ENCODE results near the gene ZNF595. TPM values are rescaled to one million over a fixed set of nuclear protein-coding genes. Genes with fewer than 3 reads are reported as not detected.
"Not testable (repeated sequence)": the region's sequence is repeated elsewhere in the genome, so short reads cannot be mapped to it uniquely, and the experiment has no call there.

Gene ZNF595
- 10 to 100 TPM; 13.5 to 14.4 TPM for total RNA-seq

- H3K36me3 Mint-ChIP-seq, H3K9me3 Mint-ChIP-seq, H3K27me3 Mint-ChIP-seq, H3K27ac Mint-ChIP-seq, H3K4me3 Mint-ChIP-seq, H3K4me1 Mint-ChIP-seq: not testable (repeated sequence)
- peak; percentile 38 for DNase-seq
Observed at GRCh38 chr4:52804-53479, at the start of gene ZNF595. Gene ZNF595 (plus strand): TSS chr4:53321. CDS start chr4:53489, 168 bp downstream.

GRCh38 chr4:9937-10870 is 42.9 kb upstream of the ZNF595 start:
- H3K9me3 Mint-ChIP-seq, H3K27ac Mint-ChIP-seq, H3K4me3 Mint-ChIP-seq, DNase-seq, H3K27me3 Mint-ChIP-seq, H3K36me3 Mint-ChIP-seq, H3K4me1 Mint-ChIP-seq: not testable (repeated sequence)

- H3K9me3 Mint-ChIP-seq, H3K4me1 Mint-ChIP-seq, H3K36me3 Mint-ChIP-seq, H3K27me3 Mint-ChIP-seq, H3K27ac Mint-ChIP-seq, H3K4me3 Mint-ChIP-seq, DNase-seq: not testable (repeated sequence)
Observed at GRCh38 chr4:11095-11815, 41.9 kb upstream of the ZNF595 start.

- not testable (repeated sequence) for H3K36me3 Mint-ChIP-seq, H3K27ac Mint-ChIP-seq
Observed at GRCh38 chr4:11816-12417, 41.2 kb upstream of the ZNF595 start.

GRCh38 chr4:18128-18527 is 35.0 kb upstream of the ZNF595 start:
- H3K27ac Mint-ChIP-seq, H3K9me3 Mint-ChIP-seq, H3K4me1 Mint-ChIP-seq, H3K36me3 Mint-ChIP-seq, DNase-seq, H3K27me3 Mint-ChIP-seq, H3K4me3 Mint-ChIP-seq: not testable (repeated sequence)

More at GRCh38 chr4:11816-12417, 41.2 kb upstream of the ZNF595 start:
- not testable (repeated sequence) for H3K4me3 Mint-ChIP-seq, H3K9me3 Mint-ChIP-seq, H3K27me3 Mint-ChIP-seq, H3K4me1 Mint-ChIP-seq
- DNase-seq: peak; percentile 42

GRCh38 chr4:18589-18988 is 34.5 kb upstream of the ZNF595 start:
- H3K4me3 Mint-ChIP-seq, H3K27me3 Mint-ChIP-seq, H3K9me3 Mint-ChIP-seq, DNase-seq, H3K36me3 Mint-ChIP-seq, H3K27ac Mint-ChIP-seq, H3K4me1 Mint-ChIP-seq: not testable (repeated sequence)

GRCh38 chr4:22882-23281 is 30.2 kb upstream of the ZNF595 start:
- not testable (repeated sequence) for H3K27me3 Mint-ChIP-seq, DNase-seq, H3K36me3 Mint-ChIP-seq, H3K27ac Mint-ChIP-seq, H3K9me3 Mint-ChIP-seq, H3K4me3 Mint-ChIP-seq, H3K4me1 Mint-ChIP-seq

- H3K27ac Mint-ChIP-seq, H3K36me3 Mint-ChIP-seq, H3K4me1 Mint-ChIP-seq, DNase-seq, H3K27me3 Mint-ChIP-seq, H3K4me3 Mint-ChIP-seq, H3K9me3 Mint-ChIP-seq: not testable (repeated sequence)
Observed at GRCh38 chr4:24359-24758, 28.8 kb upstream of the ZNF595 start.

- not testable (repeated sequence) for H3K4me3 Mint-ChIP-seq, H3K27me3 Mint-ChIP-seq, H3K27ac Mint-ChIP-seq, DNase-seq, H3K36me3 Mint-ChIP-seq, H3K4me1 Mint-ChIP-seq, H3K9me3 Mint-ChIP-seq
Observed at GRCh38 chr4:27501-27900, 25.6 kb upstream of the ZNF595 start.

GRCh38 chr4:28767-29542 is 24.2 kb upstream of the ZNF595 start:
- H3K4me1 Mint-ChIP-seq, H3K9me3 Mint-ChIP-seq, H3K27ac Mint-ChIP-seq, H3K36me3 Mint-ChIP-seq, H3K4me3 Mint-ChIP-seq, H3K27me3 Mint-ChIP-seq, DNase-seq: not testable (repeated sequence)

- DNase-seq, H3K4me1 Mint-ChIP-seq, H3K36me3 Mint-ChIP-seq, H3K27me3 Mint-ChIP-seq, H3K9me3 Mint-ChIP-seq, H3K27ac Mint-ChIP-seq, H3K4me3 Mint-ChIP-seq: not testable (repeated sequence)
Observed at GRCh38 chr4:33314-33713, 19.8 kb upstream of the ZNF595 start.

- not testable (repeated sequence) for H3K27me3 Mint-ChIP-seq, H3K36me3 Mint-ChIP-seq, DNase-seq, H3K4me1 Mint-ChIP-seq, H3K9me3 Mint-ChIP-seq, H3K4me3 Mint-ChIP-seq, H3K27ac Mint-ChIP-seq
Observed at GRCh38 chr4:36559-37415, 16.3 kb upstream of the ZNF595 start.

GRCh38 chr4:38202-38601 is 14.9 kb upstream of the ZNF595 start:
- not testable (repeated sequence) for H3K4me1 Mint-ChIP-seq, DNase-seq, H3K36me3 Mint-ChIP-seq, H3K27ac Mint-ChIP-seq, H3K27me3 Mint-ChIP-seq, H3K9me3 Mint-ChIP-seq, H3K4me3 Mint-ChIP-seq

- H3K9me3 Mint-ChIP-seq, H3K36me3 Mint-ChIP-seq, H3K4me1 Mint-ChIP-seq, H3K27ac Mint-ChIP-seq, DNase-seq, H3K27me3 Mint-ChIP-seq, H3K4me3 Mint-ChIP-seq: not testable (repeated sequence)
Observed at GRCh38 chr4:43375-43774, 9.7 kb upstream of the ZNF595 start.

All from activated naive CD8-positive, alpha-beta T cell treated with anti-CD3 and anti-CD28 coated beads for 36 hours (primary cell).